Measurements from ENCODE around the gene VIM.

Gene VIM

DNA sequence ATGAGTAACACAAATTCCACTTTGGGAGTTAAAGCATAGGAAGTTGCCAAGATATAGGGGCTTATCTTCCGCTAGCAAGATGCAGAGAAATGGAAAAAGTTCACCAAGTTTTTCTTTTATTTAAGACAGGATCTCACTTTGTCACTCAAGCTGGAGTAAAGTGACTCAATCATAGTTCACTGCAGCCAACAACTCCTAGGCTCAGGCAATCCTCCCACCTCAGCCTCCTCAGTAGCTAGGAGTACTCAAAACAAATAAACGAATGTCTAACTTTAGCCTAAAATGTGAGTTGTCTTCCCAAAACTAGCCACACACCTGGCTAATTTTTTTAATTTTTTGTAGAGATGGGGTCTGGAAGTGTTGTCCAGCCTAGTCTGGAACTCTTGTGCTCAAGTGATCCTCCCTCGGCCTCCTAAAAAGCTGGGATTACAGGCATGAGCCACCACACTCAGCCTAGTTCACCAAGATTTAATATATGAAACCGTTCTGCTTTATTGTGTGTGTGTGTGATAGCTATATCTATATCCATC is 9.9 kb downstream of the VIM start:
- Histone ChIP-seq H3K23ac (ENCODE audit: low read depth, low read length, poor library complexity) (no peak overlapping the region), H3K4me1 (ENCODE audit: control insufficient read depth in 2 of 2, insufficient read depth in 1 of 2, low read depth in 1 of 2, low read length in 2 of 2) (peaks cover 0 to 12% of the 10 kb centered on the region in 2 donors), H3K9me3 (replicated peaks in 1 of 2; ENCODE audit: control insufficient read depth in 2 of 2, insufficient read depth in 1 of 2, low read depth in 1 of 2, low read length in 2 of 2) (peaks cover 0 to 8% of the 10 kb centered on the region in 2 donors), H2BK12ac (ENCODE audit: low read length) (no peak overlapping the region), H3K36me3 (replicated peaks in 1 of 2; ENCODE audit: control insufficient read depth in 2 of 2, insufficient read depth in 2 of 2, low read length in 2 of 2) (peaks cover 26 to 52% of the 10 kb centered on the region in 2 donors), H2BK5ac (ENCODE audit: low read length) (no peak overlapping the region), H2AK5ac (ENCODE audit: low read depth, low read length) (no peak overlapping the region), H3K79me1 (ENCODE audit: low read depth, low read length) (no peaks in the 10 kb centered on the region), H4K91ac (ENCODE audit: low read depth, low read length, poor library complexity) (no peak overlapping the region), H3K27me3 (ENCODE audit: control insufficient read depth in 3 of 3, insufficient read depth in 3 of 3, low read depth in 1 of 3, low read length in 3 of 3) (no peaks in the 10 kb centered on the region), H3K14ac (ENCODE audit: low read length) (no peak overlapping the region), H3K4me3 (ENCODE audit: low read length in 2 of 2) (no peak overlapping the region), H3K9ac (ENCODE audit: low read depth, low read length, poor library complexity) (no peak overlapping the region), H2AFZ (ENCODE audit: low read length) (no peak overlapping the region), H2BK120ac (ENCODE audit: low read depth, low read length) (no peak overlapping the region), H3K27ac (replicated peaks; ENCODE audit: low read length) (no peak overlapping the region), H3K18ac (ENCODE audit: low read length) (no peak overlapping the region), H3K4me2 (ENCODE audit: insufficient read depth, low read length, poor library complexity, severe bottlenecking) (no peak overlapping the region), H3K4ac (ENCODE audit: low read length) (no peak overlapping the region), H4K8ac (ENCODE audit: low read depth, low read length) (no peak overlapping the region), H2BK15ac (ENCODE audit: low read length) (no peak overlapping the region)
- WGBS, 2 donors (ENCODE audit: extremely low coverage in 2 of 2, insufficient read length in 2 of 2, insufficient replicate concordance in 1 of 2), result no CpG with 5 or more reads among the region's 4 CpGs
- no peak for DNase-seq (ENCODE audit: low spot score)

DNA sequence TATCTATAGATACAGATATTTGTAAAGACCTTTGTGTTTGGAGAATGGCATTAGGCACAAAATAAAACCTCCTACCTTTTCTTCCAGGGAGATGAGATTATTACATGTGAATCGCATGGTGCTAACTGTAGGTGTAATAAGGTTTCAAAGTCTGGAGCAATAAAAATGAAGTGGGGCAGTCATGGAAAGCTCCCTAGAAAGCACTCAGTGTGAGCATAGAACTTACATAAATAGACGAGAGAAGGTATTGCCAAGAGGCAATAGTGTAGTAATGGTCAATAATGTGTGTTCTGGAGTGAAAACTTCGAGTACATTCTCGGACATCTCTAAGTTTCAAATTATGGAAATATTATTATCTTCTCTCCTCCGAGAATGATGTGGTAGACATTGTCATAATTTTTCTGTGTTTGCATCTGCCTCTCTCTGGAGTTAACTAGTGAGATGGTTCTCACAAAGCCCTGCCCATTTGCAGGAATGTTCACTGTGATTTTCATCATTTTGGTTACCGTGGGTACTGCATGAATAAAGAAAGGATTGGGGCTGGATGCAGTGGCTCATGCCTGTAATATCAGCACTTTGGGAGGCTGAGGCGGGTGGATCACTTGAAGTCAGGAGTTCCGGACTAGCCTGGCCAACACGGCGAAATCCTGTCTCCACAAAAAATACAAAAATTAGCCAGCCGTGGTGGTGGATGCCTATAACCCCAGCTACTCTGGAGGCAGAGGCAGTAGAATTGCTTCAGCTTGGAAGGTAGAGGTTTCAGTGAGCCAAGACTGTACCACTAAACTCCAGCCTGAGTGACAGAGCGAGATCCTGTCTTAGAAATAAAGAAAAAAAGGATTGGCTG is 10.6 kb downstream of the VIM start:
- Histone ChIP-seq H2AK5ac (ENCODE audit: low read depth, low read length) (no peak overlapping the region), H3K23ac (ENCODE audit: low read depth, low read length, poor library complexity) (no peak overlapping the region), H3K4ac (ENCODE audit: low read length) (no peak overlapping the region), H2BK12ac (ENCODE audit: low read length) (no peak overlapping the region), H4K8ac (ENCODE audit: low read depth, low read length) (no peak overlapping the region), H3K18ac (ENCODE audit: low read length) (no peak overlapping the region), H3K9me3 (replicated peaks in 1 of 2; ENCODE audit: control insufficient read depth in 2 of 2, insufficient read depth in 1 of 2, low read depth in 1 of 2, low read length in 2 of 2) (peaks cover 0 to 8% of the 10 kb centered on the region in 2 donors), H3K27me3 (ENCODE audit: control insufficient read depth in 3 of 3, insufficient read depth in 3 of 3, low read depth in 1 of 3, low read length in 3 of 3) (no peaks in the 10 kb centered on the region), H3K36me3 (replicated peaks in 1 of 2; ENCODE audit: control insufficient read depth in 2 of 2, insufficient read depth in 2 of 2, low read length in 2 of 2) (peaks cover 22 to 45% of the 10 kb centered on the region in 2 donors), H3K79me1 (ENCODE audit: low read depth, low read length) (no peaks in the 10 kb centered on the region), H3K9ac (ENCODE audit: low read depth, low read length, poor library complexity) (no peak overlapping the region), H2BK15ac (ENCODE audit: low read length) (no peak overlapping the region), H2BK120ac (ENCODE audit: low read depth, low read length) (no peak overlapping the region), H2AFZ (ENCODE audit: low read length) (no peak overlapping the region), H3K4me1 (ENCODE audit: control insufficient read depth in 2 of 2, insufficient read depth in 1 of 2, low read depth in 1 of 2, low read length in 2 of 2) (peaks cover 0 to 6% of the 10 kb centered on the region in 2 donors), H3K27ac (replicated peaks; ENCODE audit: low read length) (no peak overlapping the region), H3K14ac (ENCODE audit: low read length) (no peak overlapping the region), H4K91ac (ENCODE audit: low read depth, low read length, poor library complexity) (no peak overlapping the region), H3K4me3 (ENCODE audit: low read length in 2 of 2) (no peak overlapping the region), H3K4me2 (ENCODE audit: insufficient read depth, low read length, poor library complexity, severe bottlenecking) (no peak overlapping the region), H2BK5ac (ENCODE audit: low read length) (no peak overlapping the region)
- DNase-seq (ENCODE audit: low spot score), result no peak
- no CpG with 5 or more reads among the region's 12 CpGs for WGBS, 2 donors (ENCODE audit: extremely low coverage in 2 of 2, insufficient read length in 2 of 2, insufficient replicate concordance in 1 of 2)

DNA sequence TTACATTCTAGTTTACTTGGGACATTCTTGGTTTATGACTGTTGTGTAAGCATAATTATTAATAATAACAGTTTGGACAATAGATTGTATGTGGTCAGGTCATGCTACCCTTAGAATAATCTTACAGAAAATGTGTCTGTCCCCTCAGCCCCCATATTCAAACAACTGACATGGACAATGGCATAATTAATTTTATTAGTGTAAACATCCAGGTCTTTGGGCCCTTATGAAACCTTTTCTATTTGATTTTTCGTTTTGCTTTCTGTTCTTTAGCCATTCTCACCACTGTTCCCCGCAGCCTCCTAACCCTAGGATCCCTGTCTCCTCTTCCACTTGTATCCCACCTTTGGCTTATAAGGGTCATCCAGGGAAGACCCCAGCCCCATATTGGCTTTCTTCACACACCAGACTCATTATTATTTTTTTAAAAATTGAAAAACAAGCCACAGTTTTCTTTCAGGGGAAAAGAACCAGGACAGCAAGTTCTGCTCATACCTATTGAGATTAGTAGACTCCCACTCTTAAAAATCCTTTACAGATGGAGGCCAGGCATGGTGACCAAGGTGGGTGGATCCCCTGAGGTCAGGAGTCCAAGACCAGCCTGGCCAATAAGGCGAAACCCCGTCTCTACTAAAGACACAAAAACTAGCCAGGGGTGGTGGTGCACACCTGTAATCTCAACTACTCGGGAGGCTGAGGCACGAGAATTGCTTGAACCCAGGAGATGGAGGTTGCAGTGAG is 11.5 kb downstream of the VIM start:
- Histone ChIP-seq H3K14ac (ENCODE audit: low read length) (no peak overlapping the region), H2AK5ac (ENCODE audit: low read depth, low read length) (no peak overlapping the region), H2BK15ac (ENCODE audit: low read length) (no peak overlapping the region), H4K91ac (ENCODE audit: low read depth, low read length, poor library complexity) (no peak overlapping the region), H2AFZ (ENCODE audit: low read length) (no peak overlapping the region), H2BK5ac (ENCODE audit: low read length) (no peak overlapping the region), H3K4ac (ENCODE audit: low read length) (no peak overlapping the region), H3K4me2 (ENCODE audit: insufficient read depth, low read length, poor library complexity, severe bottlenecking) (no peak overlapping the region), H3K4me3 (ENCODE audit: low read length in 2 of 2) (no peak overlapping the region), H2BK12ac (ENCODE audit: low read length) (no peak overlapping the region), H3K27ac (replicated peaks; ENCODE audit: low read length) (no peak overlapping the region), H3K9ac (ENCODE audit: low read depth, low read length, poor library complexity) (no peak overlapping the region), H2BK120ac (ENCODE audit: low read depth, low read length) (no peak overlapping the region), H3K23ac (ENCODE audit: low read depth, low read length, poor library complexity) (no peak overlapping the region), H3K36me3 (replicated peaks in 1 of 2; ENCODE audit: control insufficient read depth in 2 of 2, insufficient read depth in 2 of 2, low read length in 2 of 2) (peaks cover 15 to 37% of the 10 kb centered on the region in 2 donors), H4K8ac (ENCODE audit: low read depth, low read length) (no peak overlapping the region), H3K9me3 (replicated peaks in 1 of 2; ENCODE audit: control insufficient read depth in 2 of 2, insufficient read depth in 1 of 2, low read depth in 1 of 2, low read length in 2 of 2) (peaks cover 0 to 8% of the 10 kb centered on the region in 2 donors), H3K18ac (ENCODE audit: low read length) (no peak overlapping the region), H3K79me1 (ENCODE audit: low read depth, low read length) (no peaks in the 10 kb centered on the region), H3K4me1 (ENCODE audit: control insufficient read depth in 2 of 2, insufficient read depth in 1 of 2, low read depth in 1 of 2, low read length in 2 of 2) (peaks cover 0 to 2% of the 10 kb centered on the region in 2 donors), H3K27me3 (ENCODE audit: control insufficient read depth in 3 of 3, insufficient read depth in 3 of 3, low read depth in 1 of 3, low read length in 3 of 3) (no peaks in the 10 kb centered on the region)
- no peak for DNase-seq (ENCODE audit: low spot score)
- WGBS, 2 donors (ENCODE audit: extremely low coverage in 2 of 2, insufficient read length in 2 of 2, insufficient replicate concordance in 1 of 2), result no CpG with 5 or more reads among the region's 6 CpGs

DNA sequence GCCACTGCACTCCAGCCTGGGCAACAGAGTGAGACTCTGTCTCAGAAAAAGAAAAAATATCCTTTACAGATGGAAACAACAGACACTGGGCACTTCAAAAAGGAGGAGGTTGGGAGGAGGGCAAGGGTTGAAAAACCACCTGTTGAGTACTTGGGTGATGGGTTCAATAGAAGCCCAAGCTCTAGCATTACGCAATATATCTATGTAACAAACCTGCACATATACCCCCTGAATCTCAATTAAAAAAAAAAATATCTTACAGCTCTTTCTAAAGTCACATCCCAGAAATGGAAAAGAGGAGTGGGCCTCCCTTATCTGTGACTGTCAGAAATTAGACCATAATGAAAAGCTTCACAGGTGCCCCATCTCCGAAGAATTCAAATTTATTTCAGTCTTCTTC is 12.1 kb downstream of the VIM start:
- Histone ChIP-seq H3K4ac (ENCODE audit: low read length) (no peak overlapping the region), H2BK5ac (ENCODE audit: low read length) (no peak overlapping the region), H3K4me3 (ENCODE audit: low read length in 2 of 2) (no peak overlapping the region), H4K91ac (ENCODE audit: low read depth, low read length, poor library complexity) (no peak overlapping the region), H3K27me3 (ENCODE audit: control insufficient read depth in 3 of 3, insufficient read depth in 3 of 3, low read depth in 1 of 3, low read length in 3 of 3) (no peaks in the 10 kb centered on the region), H3K9me3 (replicated peaks in 1 of 2; ENCODE audit: control insufficient read depth in 2 of 2, insufficient read depth in 1 of 2, low read depth in 1 of 2, low read length in 2 of 2) (peaks cover 0 to 8% of the 10 kb centered on the region in 2 donors), H2BK120ac (ENCODE audit: low read depth, low read length) (no peak overlapping the region), H4K8ac (ENCODE audit: low read depth, low read length) (no peak overlapping the region), H3K4me2 (ENCODE audit: insufficient read depth, low read length, poor library complexity, severe bottlenecking) (no peak overlapping the region), H3K4me1 (ENCODE audit: control insufficient read depth in 2 of 2, insufficient read depth in 1 of 2, low read depth in 1 of 2, low read length in 2 of 2) (no peaks in the 10 kb centered on the region), H3K9ac (ENCODE audit: low read depth, low read length, poor library complexity) (no peak overlapping the region), H2AFZ (ENCODE audit: low read length) (no peak overlapping the region), H2BK12ac (ENCODE audit: low read length) (no peak overlapping the region), H3K18ac (ENCODE audit: low read length) (no peak overlapping the region), H3K14ac (ENCODE audit: low read length) (no peak overlapping the region), H3K27ac (replicated peaks; ENCODE audit: low read length) (no peak overlapping the region), H2BK15ac (ENCODE audit: low read length) (no peak overlapping the region), H3K23ac (ENCODE audit: low read depth, low read length, poor library complexity) (no peak overlapping the region), H3K79me1 (ENCODE audit: low read depth, low read length) (no peaks in the 10 kb centered on the region), H3K36me3 (replicated peaks in 1 of 2; ENCODE audit: control insufficient read depth in 2 of 2, insufficient read depth in 2 of 2, low read length in 2 of 2) (peaks cover 10 to 31% of the 10 kb centered on the region in 2 donors), H2AK5ac (ENCODE audit: low read depth, low read length) (no peak overlapping the region)
- DNase-seq (ENCODE audit: low spot score), result no peak
- WGBS, 2 donors (ENCODE audit: extremely low coverage in 2 of 2, insufficient read length in 2 of 2, insufficient replicate concordance in 1 of 2), result no CpG with 5 or more reads among the region's 2 CpGs
